Lung (tissue), 12 donors: ENCODE data around the gene GPR45. TPM values are rescaled to one million over a fixed set of nuclear protein-coding genes. Genes with fewer than 3 reads are reported as not detected.

Experiments used
- ATAC-seq: fragments of 200-7000 bp; cut with Tn5 transposase; one replicate; pipeline ENCODE4 v1.9.1; 2020; ENCODE audit warnings: moderate number of reproducible peaks; ENCODE audit not compliant: insufficient read depth, low FRiP score
- DNase-seq, 3 donors: peaks; one replicate each; pipeline ENCODE4 v3.0.0-alpha.2; 2013 to 2017
- H3K27ac ChIP-seq, 2 donors: one replicate each; pipeline ENCODE4 v1.5.1; 2013; ENCODE audit warnings: mild to moderate bottlenecking in 2 of 2, moderate library complexity in 2 of 2, control low read depth in 1 of 2, inconsistent platforms in 1 of 2, low read depth in 1 of 2, low read length in 1 of 2
- H3K27me3 ChIP-seq, 3 donors: one replicate each; pipeline ENCODE4 v1.5.1; 2013; ENCODE audit warnings: low read length in 2 of 3; ENCODE audit not compliant: control insufficient read depth in 3 of 3, insufficient read depth in 3 of 3
- H3K36me3 ChIP-seq, 4 donors: one replicate each; pipeline ENCODE4 v1.5.1; 2013; ENCODE audit warnings: low read length in 4 of 4, mild to moderate bottlenecking in 1 of 4, moderate library complexity in 1 of 4; ENCODE audit not compliant: control insufficient read depth in 4 of 4, insufficient read depth in 4 of 4
- H3K4me1 ChIP-seq, 5 donors: one replicate each; pipeline ENCODE4 v1.5.1; 2013; ENCODE audit warnings: low read length in 5 of 5, mild to moderate bottlenecking in 2 of 5, moderate library complexity in 1 of 5; ENCODE audit not compliant: control insufficient read depth in 5 of 5, insufficient read depth in 5 of 5
- H3K4me3 ChIP-seq: one replicate; pipeline ENCODE4 v1.5.1; 2013; ENCODE audit warnings: mild to moderate bottlenecking, control low read depth, moderate library complexity
- H3K9ac ChIP-seq, 2 donors: one replicate each; pipeline ENCODE4 v1.5.1; 2013; ENCODE audit warnings: low read length in 2 of 2, control low read depth in 1 of 2; ENCODE audit not compliant: insufficient read depth in 1 of 2
- H3K9me3 ChIP-seq, 4 donors: one replicate each; pipeline ENCODE4 v1.5.1; 2013; ENCODE audit warnings: low read length in 3 of 4, mild to moderate bottlenecking in 1 of 4, moderate library complexity in 1 of 4; ENCODE audit not compliant: control insufficient read depth in 4 of 4, insufficient read depth in 3 of 4
- CTCF ChIP-seq: IDR thresholded peaks from 2 replicates; pipeline ENCODE4 v1.5.1; 2012; ENCODE audit warnings: mild to moderate bottlenecking; ENCODE audit errors: control extremely low read depth, extremely low read depth
- WGBS, 2 donors: extraction: QIAGEN DNeasy Blood & Tissue Kit; methylation state at CpG; one replicate each; pipeline ENCODE4 v1.1.7; 2013; 5-methylcytosine and 5-hydroxymethylcytosine counted together
- polyA plus RNA-seq, 2 donors: library from polyadenylated mRNA; stranded (reverse); fragments of 200-250 nt; gene quantifications; one replicate each; pipeline ENCODE4 v1.2.1, GENCODE V29; 2013
- total RNA-seq, 2 donors: library from RNA; depleted of rRNA in 1 of 2; stranded (reverse); fragments of >200 nt in 1 of 2; gene quantifications; one replicate each; pipeline ENCODE4 v1.2.1, GENCODE V29; 2014 to 2021
- donor health status: control.
- donor health status: control.
- donor health status: Bipolar disorder and iron deficiency.
- donor health status: healthy.
- donor health status: DM: yes; HTN: yes; CAD: no.

Gene GPR45
- total and polyA plus RNA-seq, 4 donors, result not detected

- no peak for DNase-seq
- Histone ChIP-seq H3K4me1 (peaks cover 0 to 2% (median 0%) of the 10 kb centered on the region in 5 donors), H3K27ac (no peak overlapping the region), H3K4me3 (no peak overlapping the region), H3K36me3 (peaks cover 0 to 2% (median 0%) of the 10 kb centered on the region in 4 donors), H3K9ac (no peak overlapping the region), H3K27me3 (peaks cover 0 to 36% (median 11%) of the 10 kb centered on the region in 3 donors), H3K9me3 (peaks cover 0 to 2% (median 0%) of the 10 kb centered on the region in 4 donors)
- ATAC-seq, result no peak
- no peak for TF ChIP-seq CTCF
- 90 to 91% methylated on average over 3 of the region's 3 CpGs for WGBS, 2 donors
Observed at GRCh38 chr2:105257981-105258380, 16.4 kb downstream of the GPR45 start.

- Histone ChIP-seq H3K4me3 (no peak overlapping the region), H3K4me1 (peaks cover 0 to 4% (median 0%) of the 10 kb centered on the region in 5 donors), H3K9me3 (peaks cover 0 to 2% (median 0%) of the 10 kb centered on the region in 4 donors), H3K27me3 (peaks cover 0 to 36% (median 11%) of the 10 kb centered on the region in 3 donors), H3K36me3 (peaks cover 0 to 5% (median 0%) of the 10 kb centered on the region in 4 donors), H3K27ac (no peak overlapping the region), H3K9ac (no peak overlapping the region)
- DNase-seq, result no peak
- TF ChIP-seq CTCF, result no peak
- WGBS, 2 donors, result 70 to 81% methylated on average over 10 of the region's 10 CpGs
- no peak for ATAC-seq
Observed at GRCh38 chr2:105258835-105259350, 17.4 kb downstream of the GPR45 start.

- TF ChIP-seq CTCF, result no peak
- Histone ChIP-seq H3K27ac (no peak overlapping the region), H3K4me1 (peaks cover 0 to 4% (median 0%) of the 10 kb centered on the region in 5 donors), H3K36me3 (peaks cover 0 to 13% (median 2%) of the 10 kb centered on the region in 4 donors), H3K9me3 (no peaks in the 10 kb centered on the region), H3K4me3 (no peak overlapping the region), H3K9ac (no peak overlapping the region), H3K27me3 (peaks cover 0 to 25% (median 11%) of the 10 kb centered on the region in 3 donors)
- ATAC-seq (no peak), DNase-seq (no peak)
- 73 to 84% methylated on average over 5 of the region's 5 CpGs for WGBS, 2 donors
Observed at GRCh38 chr2:105261061-105261460, 19.5 kb downstream of the GPR45 start.
